Esophagus (tissue), 2 donors: ENCODE results near the gene RNF208. TPM values are rescaled to one million over a fixed set of nuclear protein-coding genes. Genes with fewer than 3 reads are reported as not detected.
A peak's percentile ranks its signal among the peaks of the same experiment; 100 is the strongest.
"Not testable (repeated sequence)": the region's sequence is repeated elsewhere in the genome, so short reads cannot be mapped to it uniquely, and the experiment has no call there.

ENCODE experiments used
- H3K27ac ChIP-seq, 2 donors: one replicate each; pipeline ENCODE4 v1.5.1; 2013; ENCODE audit warnings: low read depth in 2 of 2, mild to moderate bottlenecking in 2 of 2, inconsistent platforms in 1 of 2, low read length in 1 of 2, moderate library complexity in 1 of 2
- H3K27me3 ChIP-seq, 2 donors: one replicate each; pipeline ENCODE4 v1.6.1; 2013; ENCODE audit warnings: low read length in 2 of 2, control low read depth in 1 of 2, mild to moderate bottlenecking in 1 of 2; ENCODE audit not compliant: insufficient read depth in 2 of 2, control insufficient read depth in 1 of 2
- H3K36me3 ChIP-seq, 2 donors: one replicate each; pipeline ENCODE4 v1.6.1; 2013; ENCODE audit warnings: low read length in 1 of 2; ENCODE audit not compliant: control insufficient read depth in 2 of 2, insufficient read depth in 2 of 2
- H3K4me1 ChIP-seq, 2 donors: one replicate each; pipeline ENCODE4 v1.6.1; 2013; ENCODE audit warnings: low read length in 1 of 2; ENCODE audit not compliant: control insufficient read depth in 2 of 2, insufficient read depth in 2 of 2
- H3K4me3 ChIP-seq, 2 donors: one replicate each; pipeline ENCODE4 v1.5.1; 2013; ENCODE audit warnings: low read length in 2 of 2, mild to moderate bottlenecking in 2 of 2, low read depth in 1 of 2, moderate library complexity in 1 of 2
- H3K9me3 ChIP-seq, 2 donors: one replicate each; pipeline ENCODE4 v1.6.1; 2013; ENCODE audit warnings: mild to moderate bottlenecking in 2 of 2, low read depth in 1 of 2, low read length in 1 of 2, moderate library complexity in 1 of 2; ENCODE audit not compliant: control insufficient read depth in 2 of 2, insufficient read depth in 1 of 2
- WGBS, 2 donors: extraction: QIAGEN DNeasy Blood & Tissue Kit; methylation state at CpG; one replicate each; pipeline ENCODE4 v1.1.7; 2013; 5-methylcytosine and 5-hydroxymethylcytosine counted together
- polyA plus RNA-seq, 2 donors: library from polyadenylated mRNA; stranded (reverse); fragments of 200-250 nt; gene quantifications; one replicate each; pipeline ENCODE4 v1.2.3, GENCODE V29; 2013
- donor health status: healthy with polysubstance abuse.
- donor health status: Bipolar disorder and iron deficiency.

Gene RNF208
- polyA plus RNA-seq, 2 donors: 13.3 to 28.5 TPM

- 94 to 97% methylated on average over 29 of the region's 29 CpGs for WGBS, 2 donors
- peaks cover 4 to 40% of the 10 kb centered on the region in 2 donors for H3K36me3 ChIP-seq
- H3K9me3 ChIP-seq: no peaks in the 10 kb centered on the region
- H3K27me3 ChIP-seq: no peaks in the 10 kb centered on the region
- no peak overlapping the region for H3K27ac ChIP-seq
- H3K4me1 ChIP-seq: peaks cover 5 to 6% of the 10 kb centered on the region in 2 donors
- H3K4me3 ChIP-seq: no peak overlapping the region
Measured at GRCh38 chr9:137265496-137266161, 43.6 kb upstream of the RNF208 start.

- no peak overlapping the region for H3K27ac ChIP-seq
- no peaks in the 10 kb centered on the region for H3K9me3 ChIP-seq
- H3K4me3 ChIP-seq: no peak overlapping the region
- H3K27me3 ChIP-seq: no peaks in the 10 kb centered on the region
- peaks cover 7 to 43% of the 10 kb centered on the region in 2 donors for H3K36me3 ChIP-seq
- 94 to 98% methylated on average over 22 of the region's 22 CpGs for WGBS, 2 donors
- peaks cover 4% of the 10 kb centered on the region in 2 donors for H3K4me1 ChIP-seq
Measured at GRCh38 chr9:137264067-137264466, 42.0 kb upstream of the RNF208 start.

GRCh38 chr9:137263506-137263905 is 41.5 kb upstream of the RNF208 start:
- H3K4me1 ChIP-seq: no peaks in the 10 kb centered on the region
- H3K36me3 ChIP-seq: peaks cover 7 to 42% of the 10 kb centered on the region in 2 donors
- 85 to 88% methylated on average over 10 of the region's 10 CpGs for WGBS, 2 donors
- H3K27me3 ChIP-seq: no peaks in the 10 kb centered on the region
- H3K9me3 ChIP-seq: no peaks in the 10 kb centered on the region
- no peak overlapping the region for H3K27ac ChIP-seq
- H3K4me3 ChIP-seq: no peak overlapping the region

- 91 to 94% methylated on average over 24 of the region's 24 CpGs for WGBS, 2 donors
- Histone ChIP-seq H3K9me3 (no peaks in the 10 kb centered on the region), H3K36me3 (peaks cover 7 to 39% of the 10 kb centered on the region in 2 donors), H3K4me1 (no peaks in the 10 kb centered on the region), H3K27ac (no peak overlapping the region), H3K4me3 (no peak overlapping the region), H3K27me3 (no peaks in the 10 kb centered on the region)
Measured at GRCh38 chr9:137262909-137263285, 40.9 kb upstream of the RNF208 start.

GRCh38 chr9:137262173-137262908 is 40.3 kb upstream of the RNF208 start:
- WGBS, 2 donors: 38 to 42% methylated on average over 15 of the region's 15 CpGs
- not testable (repeated sequence) for H3K4me3 ChIP-seq, H3K27me3 ChIP-seq, H3K4me1 ChIP-seq, H3K27ac ChIP-seq, H3K9me3 ChIP-seq
- peaks cover 7 to 37% of the 10 kb centered on the region in 2 donors for H3K36me3 ChIP-seq

- Histone ChIP-seq H3K4me3 (no peak overlapping the region), H3K9me3 (no peaks in the 10 kb centered on the region)
- 89 to 90% methylated on average over 15 of the region's 15 CpGs for WGBS, 2 donors
Measured at GRCh38 chr9:137256856-137257255, 34.8 kb upstream of the RNF208 start.

GRCh38 chr9:137256362-137256761 is 34.3 kb upstream of the RNF208 start:
- peaks cover 0 to 16% of the 10 kb centered on the region in 2 donors for H3K4me1 ChIP-seq
- H3K27ac ChIP-seq: no peak overlapping the region
- H3K36me3 ChIP-seq: peaks cover 3 to 15% of the 10 kb centered on the region in 2 donors
- 82 to 84% methylated on average over 15 of the region's 15 CpGs for WGBS, 2 donors
- no peaks in the 10 kb centered on the region for H3K9me3 ChIP-seq
- peak overlapping the region in 1 of 2 donors; percentile 85 for H3K4me3 ChIP-seq
- no peaks in the 10 kb centered on the region for H3K27me3 ChIP-seq

More at GRCh38 chr9:137256856-137257255, 34.8 kb upstream of the RNF208 start:
- H3K27ac ChIP-seq: no peak overlapping the region
- peaks cover 0 to 16% of the 10 kb centered on the region in 2 donors for H3K4me1 ChIP-seq
- no peaks in the 10 kb centered on the region for H3K27me3 ChIP-seq
- H3K36me3 ChIP-seq: peaks cover 3 to 15% of the 10 kb centered on the region in 2 donors

- no peaks in the 10 kb centered on the region for H3K9me3 ChIP-seq
- peaks cover 2 to 16% of the 10 kb centered on the region in 2 donors for H3K4me1 ChIP-seq
- H3K36me3 ChIP-seq: peaks cover 3 to 15% of the 10 kb centered on the region in 2 donors
- H3K27ac ChIP-seq: peak overlapping the region; percentile 76 to 82
- no peaks in the 10 kb centered on the region for H3K27me3 ChIP-seq
- peak overlapping the region; percentile 84 to 85 for H3K4me3 ChIP-seq
- WGBS, 2 donors: 2 to 3% methylated on average over 35 to 51 of the region's 51 CpGs
Measured at GRCh38 chr9:137255448-137256114, 33.5 kb upstream of the RNF208 start.

- WGBS, 2 donors: 1 to 2% methylated on average over 82 to 105 of the region's 105 CpGs
- no peaks in the 10 kb centered on the region for H3K9me3 ChIP-seq
- H3K27me3 ChIP-seq: no peaks in the 10 kb centered on the region
- peak within 1 kb of the TSS; percentile 76 to 82 for H3K27ac ChIP-seq
- H3K36me3 ChIP-seq: peaks cover 3 to 15% of the 10 kb centered on the region in 2 donors
- peak within 1 kb of the TSS; percentile 84 to 85 for H3K4me3 ChIP-seq
- H3K4me1 ChIP-seq: peaks cover 2 to 16% of the 10 kb centered on the region in 2 donors
Measured at GRCh38 chr9:137254624-137255447, 32.8 kb upstream of the RNF208 start, which contains the start of gene NELFB. Gene NELFB (plus strand): TSS chr9:137255327.
